NT2/D1 (cell line): Measurements from ENCODE around the gene GNA15.

Experiments
- YY1 ChIP-seq: IDR thresholded peaks from 2 replicates; pipeline ENCODE4 v1.6.1; 2011; ENCODE audit not compliant: insufficient read length, insufficient read depth
- ZNF274 ChIP-seq: IDR thresholded peaks from 2 replicates; pipeline ENCODE4 v1.6.1; 2011; ENCODE audit warnings: mild to moderate bottlenecking, low read depth, low read length

GRCh38 chr19:3201072-3201700, 65.4 kb downstream of the GNA15 start:
- TF ChIP-seq ZNF274, result no peak
- TF ChIP-seq YY1, result no peak
